H1 (cell line): ENCODE results near the gene PXN. TPM values are rescaled to one million over a fixed set of nuclear protein-coding genes. Genes with fewer than 3 reads are reported as not detected.
"Not testable (repeated sequence)": the region's sequence is repeated elsewhere in the genome, so short reads cannot be mapped to it uniquely, and the experiment has no call there.

Experiments
- CTCF ChIA-PET: fragments of 300-600 bp; sonication (Branson Sonifier 250); formaldehyde crosslinking; loops from one replicate; lab custom pipeline; 2021; ENCODE audit not compliant: partially characterized antibody; lab: Charles Lee
- POLR2A ChIA-PET: fragments of 300-600 bp; sonication (Branson Sonifier 250); formaldehyde crosslinking; loops from one replicate; lab custom pipeline; 2021; ENCODE audit warnings: inconsistent platforms; ENCODE audit not compliant: partially characterized antibody; lab: Charles Lee
- DNase-seq, 2 experiments: peaks; one replicate each; pipeline versions ENCODE4 v3.0.0 to v3.0.0-alpha.2; 2010 to 2022; ENCODE audit warnings: low spot score in 2 of 2, low read depth in 1 of 2, mixed read lengths in 1 of 2
- FAIRE-seq: peaks from 2 replicates; lab custom pipeline; 2011; peaks lifted over from hg19 to GRCh38; lab: Jason Lieb, UNC
- H2AFZ ChIP-seq: 2 replicates; pipeline ENCODE4 v1.8.1; 2012; ENCODE audit warnings: low read length, inconsistent platforms
- H2AK5ac ChIP-seq: 2 replicates; pipeline ENCODE4 v1.6.1; 2013; ENCODE audit warnings: low read depth, low read length
- H2BK120ac ChIP-seq: replicated peaks from 2 replicates; pipeline ENCODE3; 2013; ENCODE audit warnings: low read depth, low read length, inconsistent platforms
- H2BK12ac ChIP-seq: 2 replicates; pipeline ENCODE4 v1.6.1; 2013; ENCODE audit warnings: low read depth, low read length
- H2BK15ac ChIP-seq: 2 replicates; pipeline ENCODE4 v1.6.1; 2013; ENCODE audit warnings: low read length
- H2BK20ac ChIP-seq: 2 replicates; pipeline ENCODE4 v1.6.1; 2013; ENCODE audit warnings: low read length
- H2BK5ac ChIP-seq: 2 replicates; pipeline ENCODE4 v1.6.1; 2013; ENCODE audit warnings: low read depth, low read length
- H3K14ac ChIP-seq: 2 replicates; pipeline ENCODE4 v1.6.1; 2013; ENCODE audit warnings: inconsistent platforms; ENCODE audit not compliant: insufficient read length
- H3K18ac ChIP-seq: 2 replicates; pipeline ENCODE4 v1.6.1; 2013; ENCODE audit warnings: low read length; ENCODE audit errors: extremely low read depth
- H3K23ac ChIP-seq: 2 replicates; pipeline ENCODE4 v1.6.1; 2013; ENCODE audit warnings: inconsistent platforms; ENCODE audit not compliant: insufficient read length
- H3K23me2 ChIP-seq: 2 replicates; pipeline ENCODE4 v1.6.1; 2013; ENCODE audit warnings: low read depth, low read length
- H3K27ac ChIP-seq: 2 replicates; pipeline ENCODE4 v1.6.1; 2011; ENCODE audit warnings: low read depth, low read length, inconsistent platforms
- H3K27me3 ChIP-seq, 4 experiments: replicated peaks in 1 of 4; 1 replicate in 1 of 4; 2 replicates in 3 of 4; pipeline versions ENCODE4 v1.6.1 to v1.8.1; 2011 to 2013; ENCODE audit warnings: low read length in 3 of 4, mild to moderate bottlenecking in 3 of 4, inconsistent platforms in 2 of 4, mixed read lengths in 2 of 4, moderate library complexity in 1 of 4; ENCODE audit not compliant: control insufficient read depth in 3 of 4, insufficient read depth in 3 of 4; ENCODE audit errors: extremely low read depth in 1 of 4
- H3K36me3 ChIP-seq, 4 experiments: 2 replicates each; pipeline versions ENCODE4 v1.6.1 to v1.8.1; 2011 to 2013; ENCODE audit warnings: mild to moderate bottlenecking in 4 of 4, low read length in 3 of 4, moderate library complexity in 2 of 4, control low read depth in 1 of 4, inconsistent platforms in 1 of 4; ENCODE audit not compliant: insufficient read depth in 4 of 4, control insufficient read depth in 2 of 4
- H3K4ac ChIP-seq: replicated peaks from 2 replicates; pipeline ENCODE3; 2013; ENCODE audit warnings: low read length, low read depth, mixed read lengths, inconsistent platforms; ENCODE audit not compliant: insufficient read length
- H3K4me1 ChIP-seq, 4 experiments: replicated peaks in 1 of 4; 1 replicate in 1 of 4; 2 replicates in 3 of 4; pipeline versions ENCODE4 v1.6.1 to v1.8.1; 2011 to 2013; ENCODE audit warnings: low read length in 3 of 4, inconsistent platforms in 2 of 4, mixed read lengths in 1 of 4; ENCODE audit not compliant: insufficient read depth in 4 of 4, control insufficient read depth in 3 of 4
- H3K4me2 ChIP-seq, 2 experiments: 2 replicates each; pipeline versions ENCODE4 v1.6.1 to v1.8.1; 2011 to 2013; ENCODE audit warnings: low read depth in 2 of 2, low read length in 2 of 2, control low read depth in 1 of 2, inconsistent platforms in 1 of 2, mild to moderate bottlenecking in 1 of 2; ENCODE audit not compliant: insufficient read depth in 1 of 2
- H3K4me3 ChIP-seq, 4 experiments: fragments of 200-600, 300-600 bp in 1 of 4; sonication (generic), shearing (Covaris generic), sonication (Bioruptor Twin) in 1 of 4; 2 replicates each; pipeline versions ENCODE4 v1.5.1 to v1.8.1; 2011 to 2016; ENCODE audit warnings: low read length in 4 of 4, low read depth in 3 of 4, control low read depth in 2 of 4, inconsistent platforms in 2 of 4, mild to moderate bottlenecking in 2 of 4, mixed read lengths in 1 of 4, moderate library complexity in 1 of 4; ENCODE audit not compliant: insufficient read depth in 2 of 4; ENCODE audit errors: extremely low read depth in 1 of 4
- H3K56ac ChIP-seq: replicated peaks from 2 replicates; pipeline ENCODE3; 2013; ENCODE audit warnings: low read depth, mild to moderate bottlenecking, mixed read lengths, low read length, inconsistent platforms; ENCODE audit not compliant: insufficient read length
- H3K79me1 ChIP-seq: 2 replicates; pipeline ENCODE4 v1.6.1; 2013; ENCODE audit warnings: low read depth, low read length, control low read depth
- H3K79me2 ChIP-seq, 2 experiments: 2 replicates each; pipeline versions ENCODE4 v1.6.1 to v1.8.1; 2012 to 2013; ENCODE audit warnings: low read length in 2 of 2, mild to moderate bottlenecking in 2 of 2, inconsistent platforms in 1 of 2; ENCODE audit not compliant: insufficient read depth in 2 of 2, control insufficient read depth in 1 of 2
- H3K9ac ChIP-seq, 4 experiments: replicated peaks in 1 of 4; 1 replicate in 1 of 4; 2 replicates in 3 of 4; pipeline versions ENCODE4 v1.6.1 to v1.8.1; 2011 to 2013; ENCODE audit warnings: low read depth in 3 of 4, low read length in 3 of 4, control low read depth in 2 of 4, mild to moderate bottlenecking in 2 of 4, moderate library complexity in 2 of 4, inconsistent platforms in 1 of 4; ENCODE audit errors: extremely low read depth in 1 of 4
- H3K9me3 ChIP-seq, 2 experiments: 2 replicates each; pipeline versions ENCODE4 v1.6.1 to v1.8.1; 2012 to 2013; ENCODE audit warnings: mild to moderate bottlenecking in 2 of 2, moderate library complexity in 2 of 2, control low read depth in 1 of 2, inconsistent platforms in 1 of 2, low read depth in 1 of 2, low read length in 1 of 2, mixed read lengths in 1 of 2; ENCODE audit not compliant: insufficient read depth in 2 of 2
- H4K20me1 ChIP-seq, 2 experiments: replicated peaks in 1 of 2; 2 replicates each; pipeline versions ENCODE3 to v1.8.1; 2011 to 2013; ENCODE audit warnings: inconsistent platforms in 2 of 2, low read length in 2 of 2, mild to moderate bottlenecking in 1 of 2; ENCODE audit not compliant: insufficient read depth in 2 of 2, control insufficient read depth in 1 of 2
- H4K5ac ChIP-seq: 2 replicates; pipeline ENCODE4 v1.6.1; 2013; ENCODE audit warnings: low read length, low read depth, mixed read lengths, inconsistent platforms; ENCODE audit not compliant: insufficient read length
- H4K8ac ChIP-seq: 2 replicates; pipeline ENCODE4 v1.8.0; 2013; ENCODE audit warnings: mild to moderate bottlenecking, moderate library complexity, low read length, inconsistent platforms; ENCODE audit not compliant: insufficient read depth; ENCODE audit errors: extremely low read depth
- H4K91ac ChIP-seq: replicated peaks from 2 replicates; pipeline ENCODE3; 2013; ENCODE audit warnings: low read length, mixed read lengths, inconsistent platforms; ENCODE audit not compliant: insufficient read length
- RNF2 ChIP-seq: fragments of 200-900, 300-1000 bp; sonication (generic); IDR thresholded peaks from 2 replicates; pipeline ENCODE4 v1.7.1; 2016; ENCODE audit warnings: borderline replicate concordance, low read depth, mild to moderate bottlenecking, antibody characterized with exemption, low read length; ENCODE audit not compliant: poor library complexity, severe bottlenecking; ENCODE audit errors: missing control alignments
- WGBS, 2 experiments: shearing (Covaris generic) in 1 of 2; methylation state at CpG; one replicate each; pipeline versions ENCODE4 v1.1.6 to v1.1.7; 2013 to 2015; ENCODE audit warnings: low lambda C conversion rate in 2 of 2, mixed read lengths in 2 of 2, inconsistent platforms in 1 of 2, low coverage in 1 of 2, missing lambda C conversion rate in 1 of 2; ENCODE audit not compliant: insufficient replicate concordance in 2 of 2, insufficient coverage in 1 of 2, insufficient read length in 1 of 2; ENCODE audit errors: extremely low coverage in 1 of 2, missing lambda C conversion rate in 1 of 2; 5-methylcytosine and 5-hydroxymethylcytosine counted together
- polyA plus RNA-seq, 7 experiments: library from polyadenylated mRNA; depleted of rRNA in 3 of 7; stranded (reverse) in 5 of 7; unstranded in 2 of 7; fragments of >200 nt in 5 of 7; fragments of 200-250 nt in 2 of 7; gene quantifications; 1 replicate in 5 of 7; 2 replicates in 1 of 7; 4 replicates in 1 of 7; pipeline versions ENCODE4 v1.2.1 to v1.2.3, GENCODE V29; 2011 to 2013; ENCODE audit warnings: missing spikeins in 2 of 7, mixed read lengths in 2 of 7
- total RNA-seq: library from RNA; stranded (reverse); fragmentation: NEBNext Ultra II Directional; extraction: Animal tissue kit (Norgen Biotek cat#: 25700); gene quantifications from 2 replicates; pipeline ENCODE4 v1.2.1, GENCODE V29; 2021

PXN gene
- total and polyA plus RNA-seq, 2 of the 8 experiments (the other 6 are each of a cell fraction or from before 2014, with no cell fraction given), result 51.0 to 105 TPM

DNA sequence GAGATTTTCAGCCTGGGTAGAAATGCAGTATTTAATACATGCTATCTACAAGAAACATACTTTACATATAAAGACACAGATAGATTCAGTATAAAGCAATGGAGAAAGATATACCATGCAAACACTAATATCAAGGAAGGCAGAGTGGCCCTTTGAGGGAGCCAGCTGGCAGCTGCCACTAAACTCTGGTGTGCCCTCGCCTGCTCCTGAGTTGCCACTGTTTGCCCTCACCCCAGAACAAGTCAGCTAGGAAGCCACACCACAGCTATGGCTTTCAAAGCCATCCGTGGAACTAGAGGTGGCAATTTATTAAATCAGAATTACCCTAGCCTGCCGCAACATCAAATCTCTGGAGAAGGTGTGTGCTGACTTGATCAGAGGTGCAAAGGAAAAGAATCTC, 18.3 kb downstream of the PXN start (continued):
- TF ChIP-seq RNF2, result no peak

DNA sequence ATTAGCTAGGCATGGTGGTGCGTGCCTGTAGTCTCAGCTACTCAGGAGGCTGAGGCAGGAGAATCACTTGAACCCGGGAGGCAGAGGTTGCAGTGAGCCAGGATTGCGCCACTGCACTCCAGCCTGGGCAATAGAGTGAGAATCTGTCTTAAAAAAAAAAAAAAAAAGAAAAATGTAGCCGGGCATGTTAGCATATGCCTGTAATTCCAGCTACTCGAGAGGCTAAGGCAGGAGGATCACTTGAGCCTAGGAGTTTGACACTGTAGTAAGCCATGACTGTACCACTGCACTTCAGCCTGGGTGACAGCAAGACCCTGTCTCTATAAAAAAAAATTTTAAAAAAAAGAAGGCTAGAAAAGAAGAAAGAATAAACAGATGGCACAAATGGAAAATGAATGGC, 18.8 kb downstream of the PXN start:
- H2AK5ac ChIP-seq, H3K4ac ChIP-seq, H3K36me3 ChIP-seq, H3K27me3 ChIP-seq, DNase-seq, H2BK12ac ChIP-seq, H4K5ac ChIP-seq, H4K8ac ChIP-seq, H2BK15ac ChIP-seq, H3K23me2 ChIP-seq, H2BK20ac ChIP-seq, H3K23ac ChIP-seq, H2AFZ ChIP-seq, H3K9ac ChIP-seq, H3K14ac ChIP-seq, H3K4me2 ChIP-seq, H3K27ac ChIP-seq, H2BK5ac ChIP-seq, H3K56ac ChIP-seq, H3K4me3 ChIP-seq, H2BK120ac ChIP-seq, FAIRE-seq, H4K91ac ChIP-seq, H3K9me3 ChIP-seq, H3K18ac ChIP-seq: not testable (repeated sequence)
- POLR2A ChIA-PET, result interaction anchor here (67.0 to 88.3 kb wide), 2 partner anchors 18 to 21 kb away, joined by 4270 read pairs; partner anchors contain the start of genes GCN1, PXN, RNU4-1 and RNU4-2
- Histone ChIP-seq H3K79me2 (peaks cover 0 to 74% of the 10 kb centered on the region in 2 experiments; a peak in 3 of 4 replicates), H3K79me1 (peaks cover 21% of the 10 kb centered on the region), H4K20me1 (peaks cover 18 to 37% of the 10 kb centered on the region in 2 experiments), H3K4me1 (peaks cover 3 to 14% (median 6%) of the 10 kb centered on the region in 4 experiments; a peak in 6 of 7 replicates)
- CTCF ChIA-PET, result interaction anchor here (22.3 to 34.8 kb wide), 3 partner anchors 2 to 22 kb away, joined by 741 to 930 read pairs (median 741); partner anchors contain the start of gene PXN
- WGBS, 2 experiments, result 84% methylated on average over 5 of the region's 5 CpGs; no CpG with 5 or more reads in 1 of the 2 experiments
